Stomach (tissue), 9 donors: ENCODE measurements around the gene LEKR1. TPM values are rescaled to one million over a fixed set of nuclear protein-coding genes. Genes with fewer than 3 reads are reported as not detected.

Source experiments
- DNase-seq, 2 donors: peaks; one replicate each; pipeline versions ENCODE4 v3.0.0 to v3.0.0-alpha.2; 2013 to 2019
- H3K27ac ChIP-seq, 5 donors: fragments of 200-600 bp in 4 of 5; sonication (generic) in 4 of 5; one replicate each; pipeline ENCODE4 v1.5.1; 2013 to 2019; ENCODE audit warnings: mild to moderate bottlenecking in 1 of 5, moderate library complexity in 1 of 5
- H3K27me3 ChIP-seq, 3 donors: fragments of 200-600 bp; sonication (generic); one replicate each; pipeline ENCODE4 v1.5.1; 2017 to 2019; ENCODE audit warnings: mixed run types in 1 of 3
- H3K36me3 ChIP-seq, 4 donors: fragments of 200-600 bp; sonication (generic); 1 replicate in 3 of 4; 2 replicates in 1 of 4; pipeline ENCODE4 v1.5.1; 2016 to 2019
- H3K4me1 ChIP-seq, 4 donors: fragments of 200-600 bp; sonication (generic); one replicate each; pipeline ENCODE4 v1.5.1; 2016 to 2019
- H3K4me3 ChIP-seq, 4 donors: fragments of 200-600 bp; sonication (generic) in 3 of 4; one replicate each; pipeline ENCODE4 v1.5.1; 2016 to 2019; ENCODE audit warnings: mild to moderate bottlenecking in 1 of 4
- H3K9me3 ChIP-seq, 4 donors: fragments of 200-600 bp; sonication (generic); one replicate each; pipeline ENCODE4 v1.5.1; 2016 to 2019
- CTCF ChIP-seq, 7 experiments: fragments of 450-650 bp in 4 of 7; fragments of 200-600 bp in 3 of 7; sonication (generic) in 3 of 7; IDR thresholded peaks; one replicate each; pipeline ENCODE4 v1.5.1; 2016 to 2019; ENCODE audit warnings: antibody characterized with exemption in 7 of 7, control low read depth in 2 of 7, mild to moderate bottlenecking in 1 of 7
- EP300 ChIP-seq: sonication (generic); formaldehyde crosslinking; IDR thresholded peaks from one replicate; pipeline ENCODE4 v1.6.1; 2017; ENCODE audit warnings: antibody characterized with exemption
- POLR2A ChIP-seq, 4 donors: fragments of 450-650 bp; IDR thresholded peaks; one replicate each; pipeline ENCODE4 v1.6.1; 2016; ENCODE audit warnings: antibody characterized with exemption in 4 of 4, control low read depth in 2 of 4, mild to moderate bottlenecking in 1 of 4, moderate library complexity in 1 of 4
- POLR2AphosphoS5 ChIP-seq, 3 donors: sonication (generic); formaldehyde crosslinking; IDR thresholded peaks; one replicate each; pipeline ENCODE4 v1.6.1; 2016; ENCODE audit warnings: antibody characterized with exemption in 3 of 3
- WGBS, 5 donors: extraction: QIAGEN DNeasy Blood & Tissue Kit in 3 of 5; methylation state at CpG; one replicate each; pipeline versions ENCODE4 v1.1.5 to v1.1.7; 2013 to 2018; 5-methylcytosine and 5-hydroxymethylcytosine counted together
- intact Hi-C: fragments of 100-400 bp; cut with DNase I; formaldehyde crosslinking; loops from one replicate; pipeline ENCODE4 v1.15.1; 2023; ENCODE audit warnings: low total_unique reads
- polyA plus RNA-seq, 3 donors: library from polyadenylated mRNA; stranded (reverse); fragments of 200-250 nt; gene quantifications; one replicate each; pipeline ENCODE4 v1.2.3, GENCODE V29; 2013
- small RNA-seq, 4 donors: library from RNA; depleted of rRNA; stranded (forward); fragments of <200 nt; gene quantifications; one replicate each; pipeline ENCODE3, GENCODE V24; 2016
- total RNA-seq, 5 donors: library from RNA; depleted of rRNA; stranded (reverse); fragments of >200 nt; gene quantifications; one replicate each; pipeline versions ENCODE4 v1.1.0 to v1.2.3, GENCODE V29; 2014 to 2016
- donor health status: healthy with polysubstance abuse.
- donor health status: Bipolar disorder and iron deficiency.
- donor health status: healthy.

The LEKR1 gene
- total and polyA plus RNA-seq, 8 donors, result 0.31 to 2.6 (median 0.44) TPM; not detected in 3

- H3K27me3 ChIP-seq, result no peaks in the 10 kb centered on the region
- TF ChIP-seq POLR2A (IDR thresholded peaks at IDR 0.05) (no peak), EP300 (no peak), CTCF (IDR thresholded peaks at IDR 0.05) (no peak), POLR2AphosphoS5 (IDR thresholded peaks at IDR 0.05) (no peak)
- intact Hi-C loops, result no loop called here
- H3K9me3 ChIP-seq, result no peaks in the 10 kb centered on the region
- WGBS, 5 donors, result 71 to 92% (median 86%) methylated on average over 1 of the region's 1 CpG
- peaks cover 18 to 37% (median 29%) of the 10 kb centered on the region in 4 donors for H3K4me1 ChIP-seq
- no peak for DNase-seq
- no peaks in the 10 kb centered on the region for H3K36me3 ChIP-seq
- no peak overlapping the region for H3K4me3 ChIP-seq
- no peak overlapping the region for H3K27ac ChIP-seq
Observed at GRCh38 chr3:157093096-157093495, 266.9 kb downstream of the LEKR1 start.

- 93 to 100% (median 97%) methylated on average over 2 of the region's 2 CpGs for WGBS, 5 donors
- no peaks in the 10 kb centered on the region for H3K27me3 ChIP-seq
Observed at GRCh38 chr3:157094301-157094700, 268.1 kb downstream of the LEKR1 start.

GRCh38 chr3:157094751-157095480 is 268.8 kb downstream of the LEKR1 start:
- H3K4me1 ChIP-seq, result peaks cover 9 to 31% (median 20%) of the 10 kb centered on the region in 4 donors
- intact Hi-C loops, result no loop called here
- WGBS, 5 donors, result 77 to 86% (median 82%) methylated on average over 5 of the region's 5 CpGs
- no peak overlapping the region for H3K4me3 ChIP-seq
- no peak overlapping the region for H3K27ac ChIP-seq
- H3K27me3 ChIP-seq, result no peaks in the 10 kb centered on the region
- no peak for TF ChIP-seq POLR2A (IDR thresholded peaks at IDR 0.05)
- no peak for TF ChIP-seq POLR2AphosphoS5 (IDR thresholded peaks at IDR 0.05)
- no peak for TF ChIP-seq CTCF (IDR thresholded peaks at IDR 0.05)
- TF ChIP-seq EP300, result no peak
- H3K9me3 ChIP-seq, result no peaks in the 10 kb centered on the region
- H3K36me3 ChIP-seq, result no peaks in the 10 kb centered on the region
- no peak for DNase-seq

More at GRCh38 chr3:157094301-157094700, 268.1 kb downstream of the LEKR1 start:
- no peak for DNase-seq
- no peak overlapping the region for H3K4me3 ChIP-seq
- H3K9me3 ChIP-seq, result no peaks in the 10 kb centered on the region
- no peak overlapping the region for H3K27ac ChIP-seq
- TF ChIP-seq POLR2A (IDR thresholded peaks at IDR 0.05) (no peak), POLR2AphosphoS5 (IDR thresholded peaks at IDR 0.05) (no peak), CTCF (IDR thresholded peaks at IDR 0.05) (no peak), EP300 (no peak)
- peaks cover 15 to 33% (median 23%) of the 10 kb centered on the region in 4 donors for H3K4me1 ChIP-seq
- H3K36me3 ChIP-seq, result no peaks in the 10 kb centered on the region
- intact Hi-C loops, result no loop called here

Small RNA genes within 50 kb of the gene (small RNA-seq; reads per million reads assigned to genes)
- gene KLF3P2, result 0 reads per million in 4 donors

Other genes with a start within 250 kb of the LEKR1 start
- 10 to 100 TPM in 4 of 5 donors, 1 to 10 TPM in 1; 7.2 to 73.4 (median 40.6) TPM for gene TIPARP, start 151.8 kb upstream of the LEKR1 start, total RNA-seq
- 10 to 100 TPM in 1 of 3 donors, 1 to 10 TPM in 2; 7.8 to 20.2 (median 9.5) TPM for gene TIPARP, start 151.8 kb upstream of the LEKR1 start, polyA plus RNA-seq